Skeletal muscle satellite cell (primary cell): ENCODE measurements around the gene MFSD6.
A peak's percentile ranks its signal among the peaks of the same experiment; 100 is the strongest.

Source experiments
- H3K27me3 ChIP-seq: 2 replicates; pipeline ENCODE4 v1.7.0; 2013; ENCODE audit warnings: low read length; ENCODE audit not compliant: control insufficient read depth, insufficient read depth
- H3K36me3 ChIP-seq: 2 replicates; pipeline ENCODE4 v1.7.0; 2013; ENCODE audit warnings: mild to moderate bottlenecking, control low read depth, low read length; ENCODE audit not compliant: insufficient read depth
- H3K4me1 ChIP-seq: 2 replicates; pipeline ENCODE4 v1.7.0; 2013; ENCODE audit warnings: low read length; ENCODE audit not compliant: control insufficient read depth, insufficient read depth
- H3K4me2 ChIP-seq: 2 replicates; pipeline ENCODE4 v1.7.0; 2013; ENCODE audit warnings: mild to moderate bottlenecking, low read length
- H3K4me3 ChIP-seq: 2 replicates; pipeline ENCODE4 v1.7.0; 2013; ENCODE audit warnings: low read length
- H3K9ac ChIP-seq: 2 replicates; pipeline ENCODE4 v1.7.0; 2013; ENCODE audit warnings: mild to moderate bottlenecking, low read depth, low read length, moderate library complexity
- H3K9me3 ChIP-seq: replicated peaks from 2 replicates; pipeline ENCODE4 v1.7.0; 2013; ENCODE audit warnings: mild to moderate bottlenecking, control low read depth, low read length

MFSD6 gene

DNA sequence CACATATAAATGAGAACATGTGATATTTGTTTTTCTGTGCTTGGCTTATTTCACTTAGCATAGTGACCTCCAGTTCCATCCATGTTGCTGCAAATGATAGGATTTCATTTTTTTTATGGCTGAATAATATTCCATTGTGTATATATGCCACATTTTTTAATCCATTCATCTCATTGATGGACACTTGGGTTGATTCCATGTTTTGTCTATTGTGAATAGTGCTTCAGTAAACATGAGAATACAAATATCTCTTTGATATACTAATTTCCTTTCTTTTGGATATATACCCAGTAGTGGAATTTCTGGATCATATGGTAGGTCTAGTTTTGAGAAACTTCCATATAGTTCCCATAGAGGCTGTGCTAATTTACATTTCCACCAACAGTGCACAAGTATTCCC, 130.0 kb downstream of the MFSD6 start:
- Histone ChIP-seq H3K27me3 (no peaks in the 10 kb centered on the region), H3K36me3 (peaks cover 3% of the 10 kb centered on the region), H3K4me2 (no peak overlapping the region), H3K9ac (no peak overlapping the region), H3K4me1 (peaks cover 10% of the 10 kb centered on the region), H3K9me3 (peaks cover 9% of the 10 kb centered on the region), H3K4me3 (no peak overlapping the region)

DNA sequence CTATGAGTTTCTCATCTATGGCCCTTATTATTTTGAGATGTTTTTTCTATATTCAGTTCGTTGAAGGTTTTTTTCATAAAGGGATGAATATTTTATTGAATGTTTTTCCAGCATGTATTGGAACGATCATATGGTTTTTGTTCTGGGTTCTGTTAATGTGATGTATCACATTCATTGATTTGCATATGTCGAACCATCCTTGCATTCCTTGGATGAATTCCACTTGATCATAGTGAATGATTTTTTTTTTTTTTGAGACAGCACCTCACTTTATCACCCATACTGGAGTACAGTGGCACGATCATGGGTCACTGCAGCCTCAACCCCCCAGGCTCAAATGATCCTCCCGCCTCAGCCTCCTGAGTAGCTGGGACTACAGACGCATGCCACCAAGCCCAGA, 131.9 kb downstream of the MFSD6 start:
- H3K27me3 ChIP-seq, result no peaks in the 10 kb centered on the region
- peaks cover 9% of the 10 kb centered on the region for H3K9me3 ChIP-seq
- no peak overlapping the region for H3K4me3 ChIP-seq
- peaks cover 4% of the 10 kb centered on the region for H3K4me1 ChIP-seq
- H3K36me3 ChIP-seq, result peaks cover 3% of the 10 kb centered on the region
- no peak overlapping the region for H3K4me2 ChIP-seq
- H3K9ac ChIP-seq, result no peak overlapping the region

GRCh38 chr2:190545093-190545492, 136.9 kb downstream of the MFSD6 start:
- H3K4me2 ChIP-seq, result peak overlapping the region; percentile 73
- peak overlapping the region; percentile 65 for H3K9ac ChIP-seq
- peak overlapping the region; percentile 57 for H3K4me3 ChIP-seq
- H3K27me3 ChIP-seq, result no peaks in the 10 kb centered on the region
- peaks cover 13% of the 10 kb centered on the region for H3K4me1 ChIP-seq
- no peaks in the 10 kb centered on the region for H3K36me3 ChIP-seq
- H3K9me3 ChIP-seq, result peaks cover 6% of the 10 kb centered on the region

GRCh38 chr2:190545555-190546385, 137.6 kb downstream of the MFSD6 start:
- Histone ChIP-seq H3K4me2 (peak overlapping the region; percentile 73), H3K27me3 (no peaks in the 10 kb centered on the region), H3K36me3 (no peaks in the 10 kb centered on the region), H3K4me1 (peaks cover 13% of the 10 kb centered on the region), H3K9ac (peak overlapping the region; percentile 65), H3K4me3 (peak overlapping the region; percentile 57), H3K9me3 (no peaks in the 10 kb centered on the region)

DNA sequence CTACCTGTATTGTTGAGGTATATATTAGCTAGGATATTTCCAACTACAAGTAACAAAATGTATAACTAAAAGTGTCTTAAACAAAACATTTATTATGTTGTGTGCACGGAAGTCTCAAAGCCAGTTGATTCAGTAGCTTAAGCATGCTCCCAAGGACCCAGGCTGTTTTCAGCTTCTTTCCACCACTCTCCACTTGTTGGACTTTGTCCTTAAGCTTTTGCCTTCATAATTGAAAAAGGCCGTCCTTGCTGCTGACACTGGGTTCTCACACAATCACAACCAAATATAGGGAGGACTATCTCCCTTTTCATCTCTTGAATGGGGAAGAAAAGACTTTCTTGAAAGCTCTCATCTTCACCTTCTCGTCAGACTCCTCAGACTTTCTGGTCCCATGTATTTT, 138.6 kb downstream of the MFSD6 start:
- no peaks in the 10 kb centered on the region for H3K36me3 ChIP-seq
- H3K4me2 ChIP-seq, result no peak overlapping the region
- H3K4me3 ChIP-seq, result no peak overlapping the region
- H3K27me3 ChIP-seq, result no peaks in the 10 kb centered on the region
- no peak overlapping the region for H3K9ac ChIP-seq
- H3K4me1 ChIP-seq, result peaks cover 13% of the 10 kb centered on the region
- H3K9me3 ChIP-seq, result no peaks in the 10 kb centered on the region

- Histone ChIP-seq H3K36me3 (no peaks in the 10 kb centered on the region), H3K4me1 (peaks cover 13% of the 10 kb centered on the region), H3K4me3 (no peak overlapping the region)
Observed at GRCh38 chr2:190547886-190548285, 139.7 kb downstream of the MFSD6 start.

GRCh38 chr2:190550137-190550536, 142.0 kb downstream of the MFSD6 start:
- no peaks in the 10 kb centered on the region for H3K36me3 ChIP-seq
- H3K9ac ChIP-seq, result no peak overlapping the region
- H3K9me3 ChIP-seq, result no peaks in the 10 kb centered on the region
- no peak overlapping the region for H3K4me3 ChIP-seq
- H3K4me2 ChIP-seq, result no peak overlapping the region
- H3K4me1 ChIP-seq, result peaks cover 11% of the 10 kb centered on the region
- no peaks in the 10 kb centered on the region for H3K27me3 ChIP-seq

More at GRCh38 chr2:190547886-190548285, 139.7 kb downstream of the MFSD6 start:
- Histone ChIP-seq H3K27me3 (no peaks in the 10 kb centered on the region), H3K4me2 (no peak overlapping the region), H3K9ac (no peak overlapping the region), H3K9me3 (no peaks in the 10 kb centered on the region)
